Activated CD4-positive, alpha-beta T cell treated with anti-CD3 and anti-CD28 coated beads, Interleukin-2, amount 50 U/mL, for 16 hours (primary cell): ENCODE measurements around the gene NFXL1.
"Not testable (repeated sequence)": the region's sequence is repeated elsewhere in the genome, so short reads cannot be mapped to it uniquely, and the experiment has no call there.

ENCODE experiments used
- DNase-seq: peaks from one replicate; pipeline ENCODE4 v3.0.0-alpha.2; 2020

The NFXL1 gene

GRCh38 chr4:47914220-47914925, at the start of gene NFXL1:
Gene NFXL1, minus strand, starts transcription at chr4:47914583. Its CDS starts 380 bp downstream, at chr4:47914203.
- DNase-seq: peak; percentile 97

- no peak for DNase-seq
Measured at GRCh38 chr4:47954677-47955076, 40.3 kb upstream of the NFXL1 start.

- DNase-seq: no peak
Measured at GRCh38 chr4:47954245-47954644, 39.9 kb upstream of the NFXL1 start.

GRCh38 chr4:47945930-47946726, 31.7 kb upstream of the NFXL1 start:
- DNase-seq: no peak

GRCh38 chr4:47942081-47942819, 27.9 kb upstream of the NFXL1 start:
- DNase-seq: no peak

GRCh38 chr4:47939456-47939855, 25.1 kb upstream of the NFXL1 start:
- DNase-seq: no peak

GRCh38 chr4:47936336-47936735, 22.0 kb upstream of the NFXL1 start:
- DNase-seq: no peak

GRCh38 chr4:47933840-47934239, 19.5 kb upstream of the NFXL1 start:
- DNase-seq: peak; percentile 48

GRCh38 chr4:47930971-47931804, 16.8 kb upstream of the NFXL1 start:
- no peak for DNase-seq

GRCh38 chr4:47929682-47930201, 15.4 kb upstream of the NFXL1 start:
- DNase-seq: no peak

GRCh38 chr4:47926667-47927258, 12.4 kb upstream of the NFXL1 start:
- DNase-seq: peak; percentile 56

- DNase-seq: not testable (repeated sequence)
Measured at GRCh38 chr4:47923261-47923608, 8.9 kb upstream of the NFXL1 start.

GRCh38 chr4:47922436-47923260, 8.3 kb upstream of the NFXL1 start:
- DNase-seq: not testable (repeated sequence)

- not testable (repeated sequence) for DNase-seq
Measured at GRCh38 chr4:47917163-47917562, 2.8 kb upstream of the NFXL1 start.

GRCh38 chr4:47915378-47915777, 995 bp upstream of the NFXL1 start:
- no peak for DNase-seq

GRCh38 chr4:47914926-47915237, 499 bp upstream of the NFXL1 start:
- no peak for DNase-seq

GRCh38 chr4:47913861-47914219, 543 bp downstream of the NFXL1 start:
- DNase-seq: peak; percentile 31

GRCh38 chr4:47913330-47913729, 1.1 kb downstream of the NFXL1 start:
- peak; percentile 3 for DNase-seq

- DNase-seq: no peak
Measured at GRCh38 chr4:47907089-47907646, 7.2 kb downstream of the NFXL1 start.

- no peak for DNase-seq
Measured at GRCh38 chr4:47899639-47900038, 14.7 kb downstream of the NFXL1 start.

- peak; percentile 47 for DNase-seq
Measured at GRCh38 chr4:47891928-47892327, 22.5 kb downstream of the NFXL1 start.
